Astrocyte of the spinal cord (primary cell): ENCODE results near the gene CTCF.

Source experiments
- DNase-seq: peaks from one replicate; pipeline ENCODE4 v3.0.0; 2011; ENCODE audit warnings: low read depth, low spot score
- H3K4me3 ChIP-seq: 2 replicates; pipeline ENCODE4 v1.5.1; 2011; ENCODE audit warnings: low read depth, mild to moderate bottlenecking, low read length, moderate library complexity
- CTCF ChIP-seq: IDR thresholded peaks from 2 replicates; pipeline ENCODE4 v1.5.1; 2012; ENCODE audit warnings: low read depth, mild to moderate bottlenecking, low read length, inconsistent platforms
- in situ Hi-C: cut with HindIII; loops from 2 replicates; pipeline ENCODE4 v1.10.0; 2017; ENCODE audit warnings: low sequenced_read_pairs

CTCF gene

GRCh38 chr16:67661886-67662652, 99.7 kb downstream of the CTCF start:
- H3K4me3 ChIP-seq: no peak overlapping the region
- no peak for TF ChIP-seq CTCF
- no peak for DNase-seq
- in situ Hi-C loops: no loop called here

DNA sequence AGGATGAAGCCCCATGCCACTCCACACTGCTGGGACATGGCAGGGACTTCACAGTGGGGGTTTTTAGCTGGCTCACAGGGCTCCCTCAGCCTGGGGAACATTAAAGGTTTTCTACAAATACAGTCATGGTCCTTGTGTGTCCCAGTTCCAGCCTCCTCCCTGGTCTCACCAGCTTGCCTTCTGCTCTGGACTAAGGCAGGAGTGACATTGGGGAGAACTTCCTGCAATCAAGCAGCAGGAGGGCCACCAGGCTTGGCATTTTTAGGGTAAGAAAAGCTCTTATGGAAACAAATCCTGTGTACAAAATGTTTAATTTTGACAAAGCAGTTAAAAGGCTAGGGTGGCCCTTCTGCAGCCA, 100.3 kb downstream of the CTCF start:
- no peak for TF ChIP-seq CTCF
- H3K4me3 ChIP-seq: no peak overlapping the region
- in situ Hi-C loops: no loop called here

DNA sequence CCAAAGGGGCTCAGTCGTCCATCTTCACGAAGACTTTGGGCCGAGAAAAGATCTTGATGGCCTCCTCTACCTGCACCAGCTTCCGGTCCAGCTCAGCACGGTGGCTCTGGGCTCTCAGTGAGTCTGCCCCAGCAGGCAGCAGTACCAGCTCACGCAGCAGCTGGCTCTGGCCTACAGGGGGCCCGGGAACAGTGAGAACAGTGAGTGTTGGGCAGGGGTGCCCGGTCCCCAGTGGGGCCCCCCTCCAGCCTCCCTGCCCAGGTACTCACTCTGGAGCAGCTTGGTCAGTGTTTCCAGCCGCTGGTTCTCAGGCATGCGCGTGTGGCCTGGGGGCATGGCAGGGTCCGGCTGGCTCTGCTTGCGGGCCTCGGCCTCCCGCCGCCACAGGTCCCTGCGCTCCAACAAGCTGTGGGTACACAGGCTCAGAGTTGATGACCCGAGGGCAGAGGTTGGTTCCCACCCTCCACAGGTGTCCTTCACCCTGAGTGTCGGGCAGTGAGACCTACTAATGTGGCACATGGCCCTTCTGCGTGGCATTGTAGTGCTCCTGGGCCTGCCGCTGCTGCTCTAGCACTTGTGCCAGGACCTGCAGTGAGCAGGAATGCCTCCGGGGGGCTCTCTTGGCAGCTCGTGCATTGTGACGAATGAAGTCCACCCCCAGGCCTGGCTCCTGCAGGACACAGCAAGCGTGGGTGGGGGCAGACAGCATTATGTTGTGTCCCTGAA, 101.0 kb downstream of the CTCF start:
- no peak for DNase-seq
- in situ Hi-C loops: no loop called here
- H3K4me3 ChIP-seq: no peak overlapping the region
- peak; percentile 43 for TF ChIP-seq CTCF

More for the DNA sequence above, 100.3 kb downstream of the CTCF start:
- no peak for DNase-seq

- no peak overlapping the region for H3K4me3 ChIP-seq
- DNase-seq: no peak
- in situ Hi-C loops: no loop called here
- no peak for TF ChIP-seq CTCF
Measured at GRCh38 chr16:67663877-67664222, 101.5 kb downstream of the CTCF start.

DNA sequence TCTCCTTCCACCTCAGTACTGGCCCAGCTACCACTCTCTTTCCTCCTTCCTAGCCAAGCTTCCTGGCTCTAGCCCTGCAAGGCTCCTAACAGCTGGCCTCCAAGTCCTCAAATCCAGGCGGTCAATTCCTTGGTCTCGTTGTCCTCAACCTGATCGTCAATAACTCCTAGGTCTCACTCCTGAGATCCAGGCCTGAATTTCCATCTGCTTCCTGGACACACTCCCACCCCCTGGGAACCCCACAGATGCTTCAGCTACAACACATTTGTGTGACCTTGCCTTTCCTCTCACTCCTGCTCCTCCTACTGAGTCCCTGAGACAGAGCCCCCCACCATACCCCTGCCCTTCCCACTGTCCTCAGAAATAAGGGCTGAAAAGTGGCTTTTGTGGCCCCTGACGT, 101.9 kb downstream of the CTCF start:
- TF ChIP-seq CTCF: no peak
- DNase-seq: no peak
- in situ Hi-C loops: no loop called here
- no peak overlapping the region for H3K4me3 ChIP-seq

- in situ Hi-C loops: no loop called here
Measured at GRCh38 chr16:67664871-67665270, 102.5 kb downstream of the CTCF start.

More at GRCh38 chr16:67664871-67665270, 102.5 kb downstream of the CTCF start:
- DNase-seq: no peak
- no peak overlapping the region for H3K4me3 ChIP-seq
- TF ChIP-seq CTCF: no peak
